Testis (tissue), 3 donors: Measurements from ENCODE around the gene CCDC70. TPM values are rescaled to one million over a fixed set of nuclear protein-coding genes. Genes with fewer than 3 reads are reported as not detected.
"Not testable (repeated sequence)": the region's sequence is repeated elsewhere in the genome, so short reads cannot be mapped to it uniquely, and the experiment has no call there.

Experiments used
- DNase-seq: peaks from one replicate; pipeline ENCODE4 v3.0.0-alpha.2; 2019
- H3K27ac ChIP-seq, 2 donors: fragments of 200-600 bp; sonication (generic); one replicate each; pipeline ENCODE4 v1.5.1; 2019
- H3K27me3 ChIP-seq: fragments of 200-600 bp; sonication (generic); one replicate; pipeline ENCODE4 v1.5.1; 2019
- H3K36me3 ChIP-seq: fragments of 200-600 bp; sonication (generic); one replicate; pipeline ENCODE4 v1.5.1; 2017; ENCODE audit warnings: low read depth; ENCODE audit errors: missing control alignments
- H3K4me1 ChIP-seq: fragments of 200-600 bp; sonication (generic); one replicate; pipeline ENCODE4 v1.5.1; 2019
- H3K4me3 ChIP-seq, 2 donors: fragments of 200-600 bp; sonication (generic); one replicate each; pipeline ENCODE4 v1.5.1; 2017 to 2019
- H3K9me3 ChIP-seq: fragments of 200-600 bp; sonication (generic); one replicate; pipeline ENCODE4 v1.5.1; 2017
- CTCF ChIP-seq, 3 experiments: fragments of 450-650 bp in 2 of 3; fragments of 200-600 bp in 1 of 3; sonication (generic) in 1 of 3; IDR thresholded peaks; one replicate each; pipeline ENCODE4 v1.5.1; 2016 to 2019; ENCODE audit warnings: antibody characterized with exemption in 3 of 3, mild to moderate bottlenecking in 2 of 3, moderate library complexity in 1 of 3
- POLR2A ChIP-seq: fragments of 450-650 bp; IDR thresholded peaks from one replicate; pipeline ENCODE4 v1.6.1; 2017; ENCODE audit warnings: antibody characterized with exemption, mild to moderate bottlenecking, moderate library complexity
- WGBS, 2 donors: methylation state at CpG; one replicate each; pipeline ENCODE4 v1.1.5; 2018; 5-methylcytosine and 5-hydroxymethylcytosine counted together
- intact Hi-C: fragments of 100-400 bp; cut with DNase I; formaldehyde crosslinking; loops from one replicate; pipeline ENCODE4 v1.15.1; 2023; ENCODE audit warnings: low total_unique reads
- polyA plus RNA-seq: library from polyadenylated mRNA; stranded (reverse); fragments of 350-450 nt; fragmentation: Illumina TruSeq; extraction: RNeasy Lipid Tissue Mini Kit (QIAGEN cat#74804); gene quantifications from one replicate; pipeline ENCODE4 v1.2.3, GENCODE V29; 2014; ENCODE audit warnings: low read depth, low replicate concordance; ENCODE audit not compliant: insufficient read depth
- total RNA-seq, 2 donors: library from RNA; depleted of rRNA; stranded (reverse); fragments of >200 nt; gene quantifications; one replicate each; pipeline ENCODE4 v1.2.3, GENCODE V29; 2016

The CCDC70 gene
- total and polyA plus RNA-seq, 3 donors from 2014 or later, result 35.7 to 175 (median 82.2) TPM

DNA sequence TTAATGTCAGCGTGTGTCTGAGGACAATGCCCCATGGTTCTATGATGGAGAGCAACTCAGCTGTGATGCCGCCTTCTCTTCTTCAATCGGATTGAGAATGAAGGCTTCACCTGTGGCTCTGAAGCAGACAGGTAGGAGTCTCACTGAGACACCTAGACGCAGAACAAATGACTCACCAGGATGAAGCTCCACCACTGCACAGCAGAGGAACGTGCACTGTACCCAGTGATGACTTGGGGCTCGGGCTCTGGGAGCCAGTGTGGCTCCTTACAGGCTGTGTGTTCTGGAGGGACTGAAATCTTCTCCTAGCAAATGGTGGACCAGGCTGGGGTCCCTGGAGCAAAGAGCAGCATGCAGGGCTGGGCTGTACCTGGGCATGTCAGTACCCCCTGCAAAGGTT, 44.0 kb downstream of the CCDC70 start:
- no peaks in the 10 kb centered on the region for H3K36me3 ChIP-seq
- H3K27ac ChIP-seq, result no peak overlapping the region
- no peaks in the 10 kb centered on the region for H3K9me3 ChIP-seq
- H3K27me3 ChIP-seq, result no peaks in the 10 kb centered on the region
- TF ChIP-seq POLR2A (no peak), CTCF (IDR thresholded peaks at IDR 0.05) (no peak)
- H3K4me1 ChIP-seq, result peaks cover 9% of the 10 kb centered on the region
- intact Hi-C loops, result no loop called here
- H3K4me3 ChIP-seq, result no peak overlapping the region
- WGBS, 2 donors, result 64 to 82% methylated on average over 6 of the region's 6 CpGs
- no peak for DNase-seq

GRCh38 chr13:51906581-51906980, 44.8 kb downstream of the CCDC70 start:
- no peak for TF ChIP-seq POLR2A
- intact Hi-C loops, result no loop called here
- H3K4me1 ChIP-seq, result peaks cover 9% of the 10 kb centered on the region
- no peaks in the 10 kb centered on the region for H3K27me3 ChIP-seq
- no peak overlapping the region for H3K4me3 ChIP-seq
- H3K36me3 ChIP-seq, result no peaks in the 10 kb centered on the region
- no peak overlapping the region for H3K27ac ChIP-seq
- DNase-seq, result no peak
- WGBS, 2 donors, result 39 to 60% methylated on average over 3 of the region's 3 CpGs
- H3K9me3 ChIP-seq, result no peaks in the 10 kb centered on the region

DNA sequence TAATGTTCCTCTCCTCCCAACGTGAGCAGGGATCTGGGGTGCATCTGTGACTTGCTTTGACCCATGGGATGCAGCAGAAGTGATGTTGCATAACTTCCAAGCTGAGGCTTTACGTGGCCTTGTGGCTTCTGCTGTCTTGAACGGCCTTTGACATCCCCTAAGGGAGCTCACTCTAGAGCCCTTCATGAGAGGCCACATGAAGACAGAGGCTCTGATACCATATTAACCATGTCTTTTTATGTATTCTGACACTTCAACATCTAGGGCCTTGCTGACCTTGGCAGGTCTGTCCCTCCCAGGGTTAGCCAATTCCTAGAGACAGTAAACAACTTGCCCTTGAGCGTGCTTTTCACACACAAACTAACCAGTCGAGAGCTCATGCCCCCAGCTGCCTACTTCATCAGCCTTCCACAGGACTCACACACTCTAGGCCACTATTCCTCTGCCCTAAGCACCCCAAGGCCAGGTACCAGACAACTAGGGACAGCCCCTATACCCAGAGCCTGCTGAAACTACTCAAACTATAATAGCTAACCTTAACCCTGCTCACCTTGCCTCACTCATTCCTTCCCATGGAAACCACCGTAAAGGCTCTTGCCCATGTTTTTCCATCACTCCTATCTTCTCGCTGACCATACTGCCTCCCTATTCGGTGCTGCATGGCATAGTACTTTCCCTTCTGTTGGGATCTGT, 45.4 kb downstream of the CCDC70 start:
- Histone ChIP-seq H3K36me3 (no peaks in the 10 kb centered on the region), H3K4me3 (no peak overlapping the region), H3K4me1 (peaks cover 9% of the 10 kb centered on the region), H3K27me3 (no peaks in the 10 kb centered on the region), H3K27ac (no peak overlapping the region), H3K9me3 (no peaks in the 10 kb centered on the region)
- DNase-seq, result no peak
- intact Hi-C loops, result no loop called here
- TF ChIP-seq POLR2A (no peak), CTCF (IDR thresholded peaks at IDR 0.05) (no peak)
- 71 to 76% methylated on average over 8 of the region's 8 CpGs for WGBS, 2 donors

GRCh38 chr13:51909265-51909664, 47.5 kb downstream of the CCDC70 start:
- H3K36me3 ChIP-seq, H3K9me3 ChIP-seq, H3K4me1 ChIP-seq, H3K4me3 ChIP-seq, H3K27ac ChIP-seq, DNase-seq, intact Hi-C loops, H3K27me3 ChIP-seq: not testable (repeated sequence)
- WGBS, 2 donors, result 73 to 76% methylated on average over 5 of the region's 5 CpGs

- no peaks in the 10 kb centered on the region for H3K36me3 ChIP-seq
- TF ChIP-seq CTCF (IDR thresholded peaks at IDR 0.05) (no peak), POLR2A (no peak)
- H3K27me3 ChIP-seq, result no peaks in the 10 kb centered on the region
- no peak for DNase-seq
- no peak overlapping the region for H3K27ac ChIP-seq
- no peaks in the 10 kb centered on the region for H3K9me3 ChIP-seq
- intact Hi-C loops, result no loop called here
- 89 to 95% methylated on average over 10 to 12 of the region's 12 CpGs for WGBS, 2 donors
- no peak overlapping the region for H3K4me3 ChIP-seq
- H3K4me1 ChIP-seq, result peaks cover 9% of the 10 kb centered on the region
These were observed 48.7 kb downstream of the CCDC70 start for GRCh38 chr13:51910508-51910907.

GRCh38 chr13:51912091-51912490, 50.3 kb downstream of the CCDC70 start:
- 67 to 79% methylated on average over 10 of the region's 10 CpGs for WGBS, 2 donors
- no peak overlapping the region for H3K27ac ChIP-seq
- H3K9me3 ChIP-seq, result no peaks in the 10 kb centered on the region
- H3K4me1 ChIP-seq, result peaks cover under 1% of the 10 kb centered on the region
- H3K4me3 ChIP-seq, result no peak overlapping the region
- no peaks in the 10 kb centered on the region for H3K27me3 ChIP-seq
- intact Hi-C loops, result no loop called here
- TF ChIP-seq POLR2A, result no peak
- DNase-seq, result peak; percentile 59
- H3K36me3 ChIP-seq, result no peaks in the 10 kb centered on the region
